Bronchial epithelial cell (primary cell): ENCODE measurements around the gene ZSWIM6. TPM values are rescaled to one million over a fixed set of nuclear protein-coding genes. Genes with fewer than 3 reads are reported as not detected.

Source experiments
- DNase-seq: peaks from one replicate; pipeline ENCODE4 v3.0.0-alpha.2; 2010; ENCODE audit warnings: low read depth
- FAIRE-seq: peaks from 2 replicates; lab custom pipeline; 2011; peaks lifted over from hg19 to GRCh38; lab: Jason Lieb, UNC
- H3K27me3 ChIP-seq: 2 replicates; pipeline ENCODE4 v1.5.1; 2011; ENCODE audit warnings: low read length; ENCODE audit not compliant: control insufficient read depth, insufficient read depth
- H3K36me3 ChIP-seq: 2 replicates; pipeline ENCODE4 v1.5.1; 2011; ENCODE audit warnings: low read length; ENCODE audit not compliant: control insufficient read depth, insufficient read depth
- H3K4me3 ChIP-seq: 2 replicates; pipeline ENCODE4 v1.5.1; 2011; ENCODE audit warnings: mild to moderate bottlenecking, low read depth, low read length, control low read depth
- total RNA-seq: library from RNA; depleted of rRNA; stranded (reverse); fragments of >200 nt; gene quantifications from 2 replicates; pipeline ENCODE4 v1.2.1, GENCODE V29; 2014
- TF ChIP-seq, protein P1 (sequence below): IDR thresholded peaks from 2 replicates; pipeline ENCODE4 v1.5.1; 2011; ENCODE audit warnings: mild to moderate bottlenecking, moderate library complexity, low read length, control low read depth, inconsistent platforms; ENCODE audit not compliant: insufficient read depth, severe bottlenecking

ZSWIM6 gene
- total RNA-seq, 1 donor from 2014 or later, result 5.8 TPM

DNA sequence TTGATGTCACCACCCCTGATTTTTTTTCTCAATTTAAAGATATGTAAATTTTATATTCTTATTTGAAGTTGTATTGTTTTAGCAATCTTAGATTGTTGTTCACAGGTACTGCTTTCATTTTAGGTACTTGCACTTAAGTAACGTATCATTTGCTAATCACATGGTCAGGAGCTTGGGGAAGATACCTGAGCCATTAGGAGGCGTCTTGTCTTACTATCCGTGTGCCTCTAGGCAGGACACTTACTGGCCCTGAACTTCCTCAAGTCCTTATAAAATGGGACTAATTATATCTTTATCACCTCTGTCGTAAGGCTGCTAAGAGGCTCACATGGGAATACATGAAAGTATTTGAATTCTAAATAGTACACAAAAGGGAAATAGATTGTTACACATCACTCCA is 18.5 kb downstream of the ZSWIM6 start:
- DNase-seq (no peak), FAIRE-seq (no peak)
- H3K27me3 ChIP-seq, result no peaks in the 10 kb centered on the region
- no peaks in the 10 kb centered on the region for H3K36me3 ChIP-seq
- TF ChIP-seq, protein P1, sequence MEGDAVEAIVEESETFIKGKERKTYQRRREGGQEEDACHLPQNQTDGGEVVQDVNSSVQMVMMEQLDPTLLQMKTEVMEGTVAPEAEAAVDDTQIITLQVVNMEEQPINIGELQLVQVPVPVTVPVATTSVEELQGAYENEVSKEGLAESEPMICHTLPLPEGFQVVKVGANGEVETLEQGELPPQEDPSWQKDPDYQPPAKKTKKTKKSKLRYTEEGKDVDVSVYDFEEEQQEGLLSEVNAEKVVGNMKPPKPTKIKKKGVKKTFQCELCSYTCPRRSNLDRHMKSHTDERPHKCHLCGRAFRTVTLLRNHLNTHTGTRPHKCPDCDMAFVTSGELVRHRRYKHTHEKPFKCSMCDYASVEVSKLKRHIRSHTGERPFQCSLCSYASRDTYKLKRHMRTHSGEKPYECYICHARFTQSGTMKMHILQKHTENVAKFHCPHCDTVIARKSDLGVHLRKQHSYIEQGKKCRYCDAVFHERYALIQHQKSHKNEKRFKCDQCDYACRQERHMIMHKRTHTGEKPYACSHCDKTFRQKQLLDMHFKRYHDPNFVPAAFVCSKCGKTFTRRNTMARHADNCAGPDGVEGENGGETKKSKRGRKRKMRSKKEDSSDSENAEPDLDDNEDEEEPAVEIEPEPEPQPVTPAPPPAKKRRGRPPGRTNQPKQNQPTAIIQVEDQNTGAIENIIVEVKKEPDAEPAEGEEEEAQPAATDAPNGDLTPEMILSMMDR, result no peak
- no peak overlapping the region for H3K4me3 ChIP-seq

DNA sequence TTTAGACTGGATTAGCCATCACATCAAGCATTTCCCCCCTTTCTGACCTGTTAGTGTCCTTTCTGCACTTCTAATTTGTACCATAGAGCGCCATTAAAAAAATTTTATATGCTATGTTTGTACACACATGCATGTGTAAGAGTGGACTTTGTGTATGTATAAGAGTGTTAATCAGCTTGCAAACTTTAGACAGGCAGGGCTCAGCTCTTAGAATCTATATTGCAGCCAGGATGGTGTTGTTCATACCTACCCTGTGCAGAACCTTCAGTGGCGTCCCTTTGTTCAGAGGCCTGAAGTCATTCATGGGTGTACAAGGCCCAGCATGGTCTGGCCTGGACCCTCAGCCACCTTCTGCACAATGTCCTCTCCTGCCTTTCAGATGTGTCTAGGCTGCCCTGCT is 19.7 kb downstream of the ZSWIM6 start:
- no peak for DNase-seq
- Histone ChIP-seq H3K4me3 (no peak overlapping the region), H3K36me3 (no peaks in the 10 kb centered on the region), H3K27me3 (no peaks in the 10 kb centered on the region)
- TF ChIP-seq, protein P1, result no peak
- no peak for FAIRE-seq

DNA sequence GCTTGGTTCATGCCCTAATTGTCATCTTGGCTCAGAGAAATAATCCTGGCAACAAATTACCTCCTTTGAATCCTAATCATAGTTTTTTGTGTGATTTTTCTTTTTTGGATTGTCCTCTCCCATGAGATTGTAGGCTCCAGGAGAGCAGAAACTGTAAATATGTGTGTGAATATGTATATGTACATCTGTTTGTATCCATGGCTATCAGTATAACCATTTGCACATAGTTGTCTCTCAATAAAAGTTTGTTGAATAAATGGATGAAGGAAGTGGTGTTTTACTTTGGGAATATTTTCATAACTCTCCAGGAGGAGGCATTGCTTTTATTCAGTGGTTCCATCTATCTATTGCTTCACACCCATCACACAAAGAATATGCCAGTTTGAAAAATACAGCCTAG is 20.1 kb downstream of the ZSWIM6 start:
- FAIRE-seq (no peak), DNase-seq (no peak)
- Histone ChIP-seq H3K27me3 (no peaks in the 10 kb centered on the region), H3K36me3 (no peaks in the 10 kb centered on the region), H3K4me3 (no peak overlapping the region)
- TF ChIP-seq, protein P1, result no peak

DNA sequence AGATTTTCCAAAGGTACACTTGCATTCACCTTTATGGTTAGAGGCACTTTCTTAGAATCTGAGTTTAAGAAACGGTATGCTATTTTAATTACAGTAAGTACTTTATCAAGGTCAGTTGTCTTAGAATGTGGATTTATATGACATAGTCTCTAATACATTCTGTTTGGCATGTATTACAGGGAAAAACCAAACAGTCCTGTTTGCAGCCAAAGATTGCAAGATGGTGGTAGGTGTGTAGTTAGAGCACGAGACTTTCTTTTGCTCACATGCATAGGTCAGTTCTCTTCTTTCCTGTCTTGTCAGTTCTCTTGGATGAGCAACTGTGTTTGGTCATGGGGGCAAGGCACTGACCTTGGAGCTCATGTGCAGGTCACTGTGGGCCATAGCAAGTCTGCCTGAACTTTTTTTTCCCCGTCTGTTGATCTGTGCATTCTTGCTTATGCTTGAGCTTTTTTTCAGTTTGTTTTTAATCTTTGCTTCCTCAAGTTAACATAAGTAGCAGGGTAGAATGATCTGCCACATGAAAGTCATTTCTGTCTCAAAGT is 20.6 kb downstream of the ZSWIM6 start:
- H3K36me3 ChIP-seq, result no peaks in the 10 kb centered on the region
- no peak overlapping the region for H3K4me3 ChIP-seq
- DNase-seq (no peak), FAIRE-seq (no peak)
- H3K27me3 ChIP-seq, result no peaks in the 10 kb centered on the region
- TF ChIP-seq, protein P1, result no peak

DNA sequence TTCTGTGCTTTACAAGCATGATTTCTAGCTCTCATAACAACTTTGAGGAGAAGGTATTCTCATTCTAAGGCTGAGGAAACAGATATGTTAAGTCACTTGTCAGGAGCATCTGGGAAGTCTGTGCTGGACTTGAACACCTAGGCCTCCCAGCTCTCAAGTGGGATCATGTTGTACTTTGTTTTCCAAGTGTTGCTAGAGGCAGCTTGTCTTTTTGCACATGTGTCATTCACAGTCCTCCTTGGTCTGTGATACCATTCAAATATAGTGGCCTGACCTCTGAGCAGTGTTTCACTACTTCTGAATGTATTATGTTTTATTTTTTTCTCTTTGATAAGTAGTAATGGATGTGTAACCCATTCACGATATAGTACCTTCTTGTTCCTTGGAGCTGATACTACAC is 21.2 kb downstream of the ZSWIM6 start:
- Histone ChIP-seq H3K4me3 (no peak overlapping the region), H3K36me3 (no peaks in the 10 kb centered on the region), H3K27me3 (no peaks in the 10 kb centered on the region)
- DNase-seq (no peak), FAIRE-seq (peak; percentile 7)
- TF ChIP-seq, protein P1, result no peak

DNA sequence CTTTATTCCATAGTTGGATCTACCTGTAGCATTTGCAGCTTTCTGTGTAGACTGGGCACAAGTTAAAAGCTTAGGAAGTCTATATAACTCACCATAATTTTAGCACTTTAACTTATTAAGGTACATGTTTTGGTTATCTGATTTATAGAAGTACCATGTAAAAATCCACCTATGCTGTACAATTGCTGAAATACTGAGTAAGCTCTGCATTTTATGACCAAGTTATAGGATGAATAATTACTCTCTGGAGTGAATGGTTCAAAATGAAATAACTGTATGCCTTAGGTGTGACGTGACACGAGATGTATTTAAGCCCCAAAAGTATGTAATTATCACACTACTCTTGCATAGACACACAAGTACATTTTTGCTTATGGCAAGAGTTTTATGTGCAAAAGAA is 22.1 kb downstream of the ZSWIM6 start:
- Histone ChIP-seq H3K4me3 (no peak overlapping the region), H3K27me3 (no peaks in the 10 kb centered on the region), H3K36me3 (no peaks in the 10 kb centered on the region)
- TF ChIP-seq, protein P1, result no peak
- DNase-seq (no peak), FAIRE-seq (no peak)
